ENCODE data around the gene IARS1. TPM values are rescaled to one million over a fixed set of nuclear protein-coding genes. Genes with fewer than 3 reads are reported as not detected.

The IARS1 gene
- total and polyA plus RNA-seq, 2 of the 8 experiments (the other 6 are each of a cell fraction or from before 2014, with no cell fraction given): 74.9 to 243 TPM

- POLR2A ChIA-PET (ENCODE audit: partially characterized antibody): interaction anchor here (0.9 to 2.0 kb wide), 4 partner anchors 9 to 34 kb away, joined by 3 to 6 read pairs (median 4); no protein-coding TSS in a partner anchor
- no peaks in the 10 kb centered on the region; the same call in 1 of the 2 replicates for H3K79me1 ChIP-seq (ENCODE audit: low read depth, low read length)
- no peak overlapping the region for H3K56ac ChIP-seq (replicated peaks; ENCODE audit: insufficient read length, low read depth, low read length)
- no peaks in the 10 kb centered on the region for H3K9me3 ChIP-seq (ENCODE audit: insufficient read depth in 2 of 2, low read depth in 1 of 2, low read length in 1 of 2)
- DNase-seq (ENCODE audit: low read depth in 1 of 2, low spot score in 2 of 2): no peak
- H2BK12ac ChIP-seq (ENCODE audit: low read depth, low read length): no peak overlapping the region
- no peak overlapping the region for H2BK15ac ChIP-seq (ENCODE audit: low read length)
- H3K4ac ChIP-seq (replicated peaks; ENCODE audit: insufficient read length, low read depth, low read length): no peak overlapping the region
- no peak overlapping the region for H2AFZ ChIP-seq (ENCODE audit: low read length)
- no peak overlapping the region for H3K4me3 ChIP-seq (ENCODE audit: extremely low read depth in 1 of 4, insufficient read depth in 2 of 4, low read depth in 3 of 4, low read length in 4 of 4)
- CTCF ChIA-PET (ENCODE audit: partially characterized antibody): interaction anchor here (1.0 to 1.6 kb wide), 2 partner anchors 66 to 116 kb away, joined by 3 to 4 read pairs; no protein-coding TSS in a partner anchor
- H3K79me2 ChIP-seq (ENCODE audit: control insufficient read depth in 1 of 2, insufficient read depth in 2 of 2, low read length in 2 of 2): no peaks in the 10 kb centered on the region
- no peak overlapping the region for H2BK5ac ChIP-seq (ENCODE audit: low read depth, low read length)
- no peak overlapping the region for H3K4me2 ChIP-seq (ENCODE audit: insufficient read depth in 1 of 2, low read depth in 2 of 2, low read length in 2 of 2)
- H3K23ac ChIP-seq (ENCODE audit: insufficient read length): no peak overlapping the region
- H3K14ac ChIP-seq (ENCODE audit: insufficient read length): no peak overlapping the region
- no peak overlapping the region for H2BK120ac ChIP-seq (replicated peaks; ENCODE audit: low read depth, low read length)
- H3K23me2 ChIP-seq (ENCODE audit: low read depth, low read length): no peaks in the 10 kb centered on the region
- no peak overlapping the region for H3K27ac ChIP-seq (ENCODE audit: low read depth, low read length)
- H2AK5ac ChIP-seq (ENCODE audit: low read depth, low read length): no peak overlapping the region
- no peaks in the 10 kb centered on the region for H3K27me3 ChIP-seq (replicated peaks in 1 of 4; ENCODE audit: control insufficient read depth in 3 of 4, extremely low read depth in 1 of 4, insufficient read depth in 3 of 4, low read length in 3 of 4)
- 81% methylated on average over 2 of the region's 2 CpGs; no CpG with 5 or more reads in 1 of the 2 experiments for WGBS, 2 experiments (ENCODE audit: extremely low coverage in 1 of 2, insufficient coverage in 1 of 2, insufficient read length in 1 of 2, insufficient replicate concordance in 2 of 2, low coverage in 1 of 2, low lambda C conversion rate in 2 of 2, missing lambda C conversion rate in 1 of 2)
- no peak for FAIRE-seq
- H2BK20ac ChIP-seq (ENCODE audit: low read length): no peak overlapping the region
- H4K5ac ChIP-seq (ENCODE audit: insufficient read length, low read depth, low read length): no peak overlapping the region
- H3K18ac ChIP-seq (ENCODE audit: extremely low read depth, low read length): no peak overlapping the region
- no peaks in the 10 kb centered on the region for H3K4me1 ChIP-seq (replicated peaks in 1 of 4; ENCODE audit: control insufficient read depth in 3 of 4, insufficient read depth in 4 of 4, low read length in 3 of 4)
- H4K8ac ChIP-seq (ENCODE audit: extremely low read depth, insufficient read depth, low read length): no peak overlapping the region
- no peak overlapping the region for H4K91ac ChIP-seq (replicated peaks; ENCODE audit: insufficient read length, low read length)
- H4K20me1 ChIP-seq (replicated peaks in 1 of 2; ENCODE audit: control insufficient read depth in 1 of 2, insufficient read depth in 2 of 2, low read length in 2 of 2): peaks cover 6 to 9% of the 10 kb centered on the region in 2 experiments
- peaks cover 45 to 99% (median 90%) of the 10 kb centered on the region in 4 experiments for H3K36me3 ChIP-seq (ENCODE audit: control insufficient read depth in 2 of 4, insufficient read depth in 4 of 4, low read length in 3 of 4)
- H3K9ac ChIP-seq (replicated peaks in 1 of 4; ENCODE audit: extremely low read depth in 1 of 4, low read depth in 3 of 4, low read length in 3 of 4): no peak overlapping the region
- TF ChIP-seq HDAC6 (IDR thresholded peaks at IDR 0.05; ENCODE audit: low read depth, low read length) (no peak), SP2 (IDR thresholded peaks at IDR 0.05; ENCODE audit: low read length) (no peak), TAF1 (IDR thresholded peaks at IDR 0.05; ENCODE audit: low read depth, low read length) (no peak), ASH2L (IDR thresholded peaks at IDR 0.05; ENCODE audit: low read length) (no peak), NRF1 (IDR thresholded peaks at IDR 0.05; ENCODE audit: low read depth, low read length) (no peak), POLR2A (IDR thresholded peaks at IDR 0.05; ENCODE audit: control extremely low read depth in 1 of 2, low read depth in 2 of 2, low read length in 2 of 2) (no peak), KDM1A (IDR thresholded peaks at IDR 0.05; ENCODE audit: borderline replicate concordance, low read length) (no peak), JUND (IDR thresholded peaks at IDR 0.05; ENCODE audit: low read length) (no peak), CTBP2 (IDR thresholded peaks at IDR 0.05; ENCODE audit: borderline replicate concordance, insufficient read depth, insufficient read length, low read length) (no peak), USF2 (IDR thresholded peaks at IDR 0.05; ENCODE audit: low read length) (no peak), SUZ12 (IDR thresholded peaks at IDR 0.05; ENCODE audit: low read length) (no peak), EP300 (IDR thresholded peaks at IDR 0.05; ENCODE audit: borderline replicate concordance in 1 of 2, low read depth in 2 of 2, low read length in 2 of 2) (no peak), PHF8 (conservative IDR thresholded peaks at IDR 0.05; ENCODE audit: low read depth, low read length) (no peak)
These were observed 36.2 kb downstream of the IARS1 start for GRCh38 chr9:92257327-92257726.
